Measurements from ENCODE around the gene OSCAR. TPM values are rescaled to one million over a fixed set of nuclear protein-coding genes. Genes with fewer than 3 reads are reported as not detected.

Gene OSCAR
- total RNA-seq, 4 donors from 2014 or later, result 0.29 to 5.0 (median 1.6) TPM

- no peaks in the 10 kb centered on the region for H3K4me1 ChIP-seq
- peaks cover 67 to 86% (median 81%) of the 10 kb centered on the region in 4 donors for H3K36me3 ChIP-seq
- TF ChIP-seq POLR2AphosphoS5 (IDR thresholded peaks at IDR 0.05), result no peak
- no peak for TF ChIP-seq EP300 (IDR thresholded peaks at IDR 0.05)
- no peak for TF ChIP-seq POLR2A (IDR thresholded peaks at IDR 0.05; ENCODE audit: low read depth)
- no peak for TF ChIP-seq CTCF (IDR thresholded peaks at IDR 0.05)
- no peak overlapping the region for H3K27ac ChIP-seq (replicated peaks in 1 of 4)
- intact Hi-C loops (cut with DNase I), result no loop called here
- no peak overlapping the region for H3K4me3 ChIP-seq
- no peak for DNase-seq (ENCODE audit: extremely low spot score)
- H3K27me3 ChIP-seq, result no peaks in the 10 kb centered on the region
- H3K9me3 ChIP-seq, result no peaks in the 10 kb centered on the region
- no CpG with 5 or more reads among the region's 20 CpGs for WGBS
Measured at GRCh38 chr19:54129617-54129996, 29.0 kb upstream of the OSCAR start.

- Histone ChIP-seq H3K4me1 (no peaks in the 10 kb centered on the region), H3K27me3 (no peaks in the 10 kb centered on the region), H3K9me3 (no peaks in the 10 kb centered on the region), H3K4me3 (no peak overlapping the region), H3K36me3 (peaks cover 73 to 92% (median 87%) of the 10 kb centered on the region in 4 donors), H3K27ac (replicated peaks in 1 of 4) (no peak overlapping the region)
- 96% methylated on average over 28 of the region's 41 CpGs for WGBS
- TF ChIP-seq POLR2AphosphoS5 (IDR thresholded peaks at IDR 0.05) (no peak), CTCF (IDR thresholded peaks at IDR 0.05) (no peak), POLR2A (IDR thresholded peaks at IDR 0.05; ENCODE audit: low read depth) (no peak), EP300 (IDR thresholded peaks at IDR 0.05) (no peak)
- DNase-seq (ENCODE audit: extremely low spot score), result no peak
- intact Hi-C loops (cut with DNase I), result no loop called here
Measured at GRCh38 chr19:54128796-54129616, 28.4 kb upstream of the OSCAR start.

GRCh38 chr19:54128441-54128725, 27.8 kb upstream of the OSCAR start:
- Histone ChIP-seq H3K36me3 (peaks cover 79 to 98% (median 93%) of the 10 kb centered on the region in 4 donors), H3K4me1 (no peaks in the 10 kb centered on the region), H3K27ac (replicated peaks in 1 of 4) (no peak overlapping the region), H3K4me3 (no peak overlapping the region), H3K27me3 (no peaks in the 10 kb centered on the region), H3K9me3 (no peaks in the 10 kb centered on the region)
- no peak for TF ChIP-seq POLR2A (IDR thresholded peaks at IDR 0.05; ENCODE audit: low read depth)
- no peak for TF ChIP-seq EP300 (IDR thresholded peaks at IDR 0.05)
- no peak for TF ChIP-seq POLR2AphosphoS5 (IDR thresholded peaks at IDR 0.05)
- no peak for TF ChIP-seq CTCF (IDR thresholded peaks at IDR 0.05)
- intact Hi-C loops (cut with DNase I), result no loop called here
- no peak for DNase-seq (ENCODE audit: extremely low spot score)
- 91% methylated on average over 16 of the region's 20 CpGs for WGBS

GRCh38 chr19:54127688-54128440, 27.3 kb upstream of the OSCAR start:
- WGBS, result 95% methylated on average over 41 of the region's 44 CpGs
- H3K36me3 ChIP-seq, result peaks cover 84 to 99% (median 97%) of the 10 kb centered on the region in 4 donors
- intact Hi-C loops (cut with DNase I), result no loop called here
- H3K4me3 ChIP-seq, result no peak overlapping the region
- DNase-seq (ENCODE audit: extremely low spot score), result no peak
- H3K4me1 ChIP-seq, result no peaks in the 10 kb centered on the region
- H3K27ac ChIP-seq (replicated peaks in 1 of 4), result no peak overlapping the region
- H3K9me3 ChIP-seq, result no peaks in the 10 kb centered on the region
- TF ChIP-seq POLR2A (IDR thresholded peaks at IDR 0.05; ENCODE audit: low read depth) (no peak), EP300 (IDR thresholded peaks at IDR 0.05) (no peak), POLR2AphosphoS5 (IDR thresholded peaks at IDR 0.05) (no peak), CTCF (IDR thresholded peaks at IDR 0.05) (no peak)
- no peaks in the 10 kb centered on the region for H3K27me3 ChIP-seq

Data from esophagus muscularis mucosa (tissue), 4 donors.